Endothelial cell of umbilical vein (primary cell): ENCODE data around the gene CSHL1. TPM values are rescaled to one million over a fixed set of nuclear protein-coding genes. Genes with fewer than 3 reads are reported as not detected.
A peak's percentile ranks its signal among the peaks of the same experiment; 100 is the strongest.
"Not testable (repeated sequence)": the region's sequence is repeated elsewhere in the genome, so short reads cannot be mapped to it uniquely, and the experiment has no call there.

Experiments used
- BruUV-seq: library from RNA; stranded (reverse); fragments of 400-500 nt; replicated peaks from 2 replicates; lab custom pipeline; 2021; lab: Mats Ljungman, UMichigan
- CTCF ChIA-PET: fragments of 300-600, 350-600 bp; sonication (Branson Sonifier 250); formaldehyde crosslinking; loops from one replicate; lab custom pipeline; 2021; ENCODE audit warnings: antibody characterized with exemption, inconsistent platforms; lab: Charles Lee
- POLR2A ChIA-PET: fragments of 300-600, 350-600 bp; sonication (Branson Sonifier 250); formaldehyde crosslinking; loops from one replicate; lab custom pipeline; 2021; ENCODE audit warnings: antibody characterized with exemption, inconsistent platforms; lab: Charles Lee
- DNase-seq: peaks from one replicate; pipeline ENCODE4 v3.0.0-alpha.2; 2011; ENCODE audit warnings: low read depth, low spot score
- FAIRE-seq: peaks from 2 replicates; lab custom pipeline; 2011; peaks lifted over from hg19 to GRCh38; lab: Jason Lieb, UNC
- H2AFZ ChIP-seq: 2 replicates; pipeline ENCODE4 v1.6.0; 2012; ENCODE audit warnings: low read depth, low read length, control low read depth, inconsistent platforms
- H3K27ac ChIP-seq: 2 replicates; pipeline ENCODE4 v1.5.1; 2011; ENCODE audit warnings: low read depth, mild to moderate bottlenecking, control low read depth, low read length, moderate library complexity; ENCODE audit not compliant: insufficient read depth
- H3K27me3 ChIP-seq, 2 experiments: 2 replicates each; pipeline versions ENCODE4 v1.6.0 to v1.6.1; 2011; ENCODE audit warnings: low read length in 2 of 2, mixed read lengths in 1 of 2; ENCODE audit not compliant: control insufficient read depth in 2 of 2, insufficient read depth in 2 of 2
- H3K36me3 ChIP-seq, 2 experiments: 2 replicates in 1 of 2; 3 replicates in 1 of 2; pipeline ENCODE4 v1.5.1; 2011; ENCODE audit warnings: low read length in 2 of 2, mild to moderate bottlenecking in 1 of 2, moderate library complexity in 1 of 2; ENCODE audit not compliant: control insufficient read depth in 2 of 2, insufficient read depth in 2 of 2; ENCODE audit errors: extremely low read depth in 1 of 2
- H3K4me1 ChIP-seq: 3 replicates; pipeline ENCODE4 v1.5.1; 2011; ENCODE audit warnings: mild to moderate bottlenecking, low read length; ENCODE audit not compliant: control insufficient read depth, insufficient read depth; ENCODE audit errors: extremely low read depth
- H3K4me2 ChIP-seq: 2 replicates; pipeline ENCODE4 v1.6.1; 2011; ENCODE audit warnings: low read length, control low read depth, mixed read lengths; ENCODE audit not compliant: insufficient read depth
- H3K4me3 ChIP-seq, 3 experiments: fragments of 200-600 bp in 1 of 3; sonication (generic), shearing (Covaris generic) in 1 of 3; replicated peaks in 1 of 3; 2 replicates each; pipeline ENCODE4 v1.5.1; 2011 to 2016; ENCODE audit warnings: control low read depth in 3 of 3, low read length in 3 of 3, mild to moderate bottlenecking in 2 of 3, inconsistent platforms in 1 of 3, low read depth in 1 of 3, moderate library complexity in 1 of 3; ENCODE audit not compliant: insufficient read depth in 1 of 3
- H3K79me2 ChIP-seq: 2 replicates; pipeline ENCODE4 v1.6.0; 2012; ENCODE audit warnings: low read length, inconsistent platforms; ENCODE audit not compliant: control insufficient read depth, insufficient read depth
- H3K9ac ChIP-seq: replicated peaks from 2 replicates; pipeline ENCODE3; 2011; ENCODE audit warnings: low read length, control low read depth; ENCODE audit not compliant: insufficient read depth; ENCODE audit errors: extremely low read depth
- H3K9me1 ChIP-seq: replicated peaks from 3 replicates; pipeline ENCODE4 v1.6.0; 2011; ENCODE audit warnings: mild to moderate bottlenecking, low read length; ENCODE audit not compliant: control insufficient read depth, insufficient read depth; ENCODE audit errors: extremely low read depth
- H3K9me3 ChIP-seq: replicated peaks from 2 replicates; pipeline ENCODE4 v1.5.1; 2012; ENCODE audit warnings: low read length, inconsistent platforms; ENCODE audit not compliant: control insufficient read depth, insufficient read depth
- H4K20me1 ChIP-seq: replicated peaks from 2 replicates; pipeline ENCODE3; 2011; ENCODE audit warnings: mild to moderate bottlenecking, low read length; ENCODE audit not compliant: control insufficient read depth, insufficient read depth; ENCODE audit errors: extremely low read depth
- dilution Hi-C: fragments of 300-500 bp; cut with MboI; formaldehyde crosslinking; loops from one replicate; pipeline ENCODE4 v1.15.0; 2019; ENCODE audit warnings: low sequenced_read_pairs; ENCODE audit not compliant: extremely low pct_ligation_motif_present
- intact Hi-C: fragments of 100-400 bp; cut with micrococcal nuclease; formaldehyde crosslinking; loops from one replicate; pipeline ENCODE4 v1.10.0; 2022
- polyA plus RNA-seq, 4 experiments: library from polyadenylated mRNA; depleted of rRNA in 3 of 4; stranded (reverse) in 3 of 4; unstranded in 1 of 4; fragments of >200 nt; gene quantifications; 2 replicates each; pipeline versions ENCODE4 v1.2.1 to v1.2.3, GENCODE V29; 2011 to 2012; ENCODE audit warnings: missing spikeins in 1 of 4
- total RNA-seq: library from RNA; stranded (reverse); gene quantifications from 2 replicates; pipeline ENCODE4 v1.2.3, GENCODE V29; 2021
- TF ChIP-seq, protein P1 (sequence below), 2 donors: IDR thresholded peaks; 1 replicate in 1 of 2; 2 replicates in 1 of 2; pipeline ENCODE4 v1.5.1; 2011; ENCODE audit warnings: low read length in 2 of 2, mild to moderate bottlenecking in 2 of 2, moderate library complexity in 2 of 2, control low read depth in 1 of 2, inconsistent platforms in 1 of 2, low read depth in 1 of 2; ENCODE audit not compliant: insufficient read depth in 1 of 2; ENCODE audit errors: extremely low read depth in 1 of 2

CSHL1 gene
- total and polyA plus RNA-seq, 2 donors (not counting 3 experiments of a cell fraction or from before 2014, with no cell fraction given) = not detected

- H3K9me1 ChIP-seq, H3K27me3 ChIP-seq, H3K9me3 ChIP-seq, H3K36me3 ChIP-seq, H3K9ac ChIP-seq, intact Hi-C loops, H3K79me2 ChIP-seq, BruUV-seq, H3K4me1 ChIP-seq, H4K20me1 ChIP-seq, H3K4me3 ChIP-seq, DNase-seq, H2AFZ ChIP-seq, POLR2A ChIA-PET, FAIRE-seq, H3K4me2 ChIP-seq, H3K27ac ChIP-seq, dilution Hi-C loops: not testable (repeated sequence)
- CTCF ChIA-PET = interaction anchor here (0.8 to 2.1 kb wide), 6 partner anchors 9 to 54 kb away, joined by 3 to 5 read pairs (median 4); no protein-coding TSS in a partner anchor
- TF ChIP-seq, protein P1, sequence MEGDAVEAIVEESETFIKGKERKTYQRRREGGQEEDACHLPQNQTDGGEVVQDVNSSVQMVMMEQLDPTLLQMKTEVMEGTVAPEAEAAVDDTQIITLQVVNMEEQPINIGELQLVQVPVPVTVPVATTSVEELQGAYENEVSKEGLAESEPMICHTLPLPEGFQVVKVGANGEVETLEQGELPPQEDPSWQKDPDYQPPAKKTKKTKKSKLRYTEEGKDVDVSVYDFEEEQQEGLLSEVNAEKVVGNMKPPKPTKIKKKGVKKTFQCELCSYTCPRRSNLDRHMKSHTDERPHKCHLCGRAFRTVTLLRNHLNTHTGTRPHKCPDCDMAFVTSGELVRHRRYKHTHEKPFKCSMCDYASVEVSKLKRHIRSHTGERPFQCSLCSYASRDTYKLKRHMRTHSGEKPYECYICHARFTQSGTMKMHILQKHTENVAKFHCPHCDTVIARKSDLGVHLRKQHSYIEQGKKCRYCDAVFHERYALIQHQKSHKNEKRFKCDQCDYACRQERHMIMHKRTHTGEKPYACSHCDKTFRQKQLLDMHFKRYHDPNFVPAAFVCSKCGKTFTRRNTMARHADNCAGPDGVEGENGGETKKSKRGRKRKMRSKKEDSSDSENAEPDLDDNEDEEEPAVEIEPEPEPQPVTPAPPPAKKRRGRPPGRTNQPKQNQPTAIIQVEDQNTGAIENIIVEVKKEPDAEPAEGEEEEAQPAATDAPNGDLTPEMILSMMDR (IDR thresholded peaks at IDR 0.05; ENCODE audit: extremely low read depth in 1 of 2, insufficient read depth in 1 of 2, low read depth in 1 of 2, low read length in 2 of 2) = peak in 1 of 2 donors; percentile 22
Measured at GRCh38 chr17:63892316-63893037, 18.6 kb downstream of the CSHL1 start.

- H3K4me3 ChIP-seq = not testable (repeated sequence)
Measured at GRCh38 chr17:63889026-63889848, 21.8 kb downstream of the CSHL1 start.

More at GRCh38 chr17:63889026-63889848, 21.8 kb downstream of the CSHL1 start:
- H3K27ac ChIP-seq, H2AFZ ChIP-seq, H3K4me2 ChIP-seq, H3K4me1 ChIP-seq, H3K9me3 ChIP-seq, H3K9me1 ChIP-seq, intact Hi-C loops, BruUV-seq, POLR2A ChIA-PET, H3K9ac ChIP-seq, H3K79me2 ChIP-seq, H3K27me3 ChIP-seq, dilution Hi-C loops, H4K20me1 ChIP-seq, H3K36me3 ChIP-seq: not testable (repeated sequence)
- TF ChIP-seq, protein P1 (IDR thresholded peaks at IDR 0.05; ENCODE audit: extremely low read depth in 1 of 2, insufficient read depth in 1 of 2, low read depth in 1 of 2, low read length in 2 of 2) = peak; percentile 10 to 49
- peak; percentile 27 for DNase-seq
- CTCF ChIA-PET = interaction anchor here (0.6 to 2.8 kb wide), 12 partner anchors 9 to 245 kb away, joined by 3 to 16 read pairs (median 4); no protein-coding TSS in a partner anchor
- FAIRE-seq = peak; percentile 81
